Panc1 (cell line): ENCODE data around the gene DRD3.

ENCODE experiments used
- POLR2AphosphoS5 ChIP-seq: IDR thresholded peaks from 2 replicates; pipeline ENCODE4 v1.6.1; 2012; ENCODE audit warnings: mild to moderate bottlenecking, low read depth, low read length, moderate library complexity
- TCF7L2 ChIP-seq: IDR thresholded peaks from 2 replicates; pipeline ENCODE4 v1.6.1; 2011; ENCODE audit warnings: mild to moderate bottlenecking, low read depth, low read length, inconsistent platforms
- TF ChIP-seq, protein P1 (sequence below): fragments of 450-650 bp; IDR thresholded peaks from 2 replicates; pipeline ENCODE4 v1.5.1; 2017; ENCODE audit warnings: mild to moderate bottlenecking
- TF ChIP-seq, protein P2 (sequence below), 2 experiments: IDR thresholded peaks; 2 replicates each; pipeline ENCODE4 v1.6.1; 2011 to 2012; ENCODE audit warnings: low read depth in 2 of 2, control low read depth in 1 of 2, low read length in 1 of 2, mild to moderate bottlenecking in 1 of 2, moderate library complexity in 1 of 2; ENCODE audit not compliant: insufficient read depth in 1 of 2

DNA sequence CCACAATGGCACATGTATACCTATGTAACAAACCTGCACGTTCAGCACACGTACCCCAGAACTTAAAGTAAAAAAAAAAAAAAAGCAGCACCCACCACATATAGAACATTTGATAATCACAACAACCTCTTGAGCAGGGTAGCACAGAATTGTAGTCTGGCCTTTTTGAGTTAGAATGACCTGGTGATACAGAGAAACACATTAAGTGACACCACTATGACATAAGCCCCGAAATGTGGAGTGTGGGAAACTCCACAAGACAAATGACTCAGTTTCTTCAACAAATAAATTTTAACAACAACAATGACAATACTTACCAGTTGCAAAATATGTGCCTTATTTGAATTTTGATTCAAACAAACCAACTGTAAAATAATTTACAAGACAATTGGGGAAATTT is 46.4 kb downstream of the DRD3 start:
- TF ChIP-seq, protein P1, sequence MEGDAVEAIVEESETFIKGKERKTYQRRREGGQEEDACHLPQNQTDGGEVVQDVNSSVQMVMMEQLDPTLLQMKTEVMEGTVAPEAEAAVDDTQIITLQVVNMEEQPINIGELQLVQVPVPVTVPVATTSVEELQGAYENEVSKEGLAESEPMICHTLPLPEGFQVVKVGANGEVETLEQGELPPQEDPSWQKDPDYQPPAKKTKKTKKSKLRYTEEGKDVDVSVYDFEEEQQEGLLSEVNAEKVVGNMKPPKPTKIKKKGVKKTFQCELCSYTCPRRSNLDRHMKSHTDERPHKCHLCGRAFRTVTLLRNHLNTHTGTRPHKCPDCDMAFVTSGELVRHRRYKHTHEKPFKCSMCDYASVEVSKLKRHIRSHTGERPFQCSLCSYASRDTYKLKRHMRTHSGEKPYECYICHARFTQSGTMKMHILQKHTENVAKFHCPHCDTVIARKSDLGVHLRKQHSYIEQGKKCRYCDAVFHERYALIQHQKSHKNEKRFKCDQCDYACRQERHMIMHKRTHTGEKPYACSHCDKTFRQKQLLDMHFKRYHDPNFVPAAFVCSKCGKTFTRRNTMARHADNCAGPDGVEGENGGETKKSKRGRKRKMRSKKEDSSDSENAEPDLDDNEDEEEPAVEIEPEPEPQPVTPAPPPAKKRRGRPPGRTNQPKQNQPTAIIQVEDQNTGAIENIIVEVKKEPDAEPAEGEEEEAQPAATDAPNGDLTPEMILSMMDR: no peak
- TF ChIP-seq, protein P2, sequence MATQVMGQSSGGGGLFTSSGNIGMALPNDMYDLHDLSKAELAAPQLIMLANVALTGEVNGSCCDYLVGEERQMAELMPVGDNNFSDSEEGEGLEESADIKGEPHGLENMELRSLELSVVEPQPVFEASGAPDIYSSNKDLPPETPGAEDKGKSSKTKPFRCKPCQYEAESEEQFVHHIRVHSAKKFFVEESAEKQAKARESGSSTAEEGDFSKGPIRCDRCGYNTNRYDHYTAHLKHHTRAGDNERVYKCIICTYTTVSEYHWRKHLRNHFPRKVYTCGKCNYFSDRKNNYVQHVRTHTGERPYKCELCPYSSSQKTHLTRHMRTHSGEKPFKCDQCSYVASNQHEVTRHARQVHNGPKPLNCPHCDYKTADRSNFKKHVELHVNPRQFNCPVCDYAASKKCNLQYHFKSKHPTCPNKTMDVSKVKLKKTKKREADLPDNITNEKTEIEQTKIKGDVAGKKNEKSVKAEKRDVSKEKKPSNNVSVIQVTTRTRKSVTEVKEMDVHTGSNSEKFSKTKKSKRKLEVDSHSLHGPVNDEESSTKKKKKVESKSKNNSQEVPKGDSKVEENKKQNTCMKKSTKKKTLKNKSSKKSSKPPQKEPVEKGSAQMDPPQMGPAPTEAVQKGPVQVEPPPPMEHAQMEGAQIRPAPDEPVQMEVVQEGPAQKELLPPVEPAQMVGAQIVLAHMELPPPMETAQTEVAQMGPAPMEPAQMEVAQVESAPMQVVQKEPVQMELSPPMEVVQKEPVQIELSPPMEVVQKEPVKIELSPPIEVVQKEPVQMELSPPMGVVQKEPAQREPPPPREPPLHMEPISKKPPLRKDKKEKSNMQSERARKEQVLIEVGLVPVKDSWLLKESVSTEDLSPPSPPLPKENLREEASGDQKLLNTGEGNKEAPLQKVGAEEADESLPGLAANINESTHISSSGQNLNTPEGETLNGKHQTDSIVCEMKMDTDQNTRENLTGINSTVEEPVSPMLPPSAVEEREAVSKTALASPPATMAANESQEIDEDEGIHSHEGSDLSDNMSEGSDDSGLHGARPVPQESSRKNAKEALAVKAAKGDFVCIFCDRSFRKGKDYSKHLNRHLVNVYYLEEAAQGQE (IDR thresholded peaks at IDR 0.05; ENCODE audit: insufficient read depth in 1 of 2, low read depth in 2 of 2, low read length in 1 of 2): no peak
- TF ChIP-seq POLR2AphosphoS5: no peak
- TF ChIP-seq TCF7L2: no peak
